Pancreas (tissue), 10 donors: ENCODE measurements around the gene PDCD11. TPM values are rescaled to one million over a fixed set of nuclear protein-coding genes. Genes with fewer than 3 reads are reported as not detected.
"Not testable (repeated sequence)": the region's sequence is repeated elsewhere in the genome, so short reads cannot be mapped to it uniquely, and the experiment has no call there.

Source experiments
- ATAC-seq, 4 donors: fragments of 200-7000 bp; cut with Tn5 transposase; one replicate each; pipeline versions ENCODE4 v1.8.0 to v1.9.1; 2020; ENCODE audit warnings: mild to moderate bottlenecking in 4 of 4, moderate library complexity in 4 of 4
- DNase-seq, 6 donors: peaks; one replicate each; pipeline ENCODE4 v3.0.0-alpha.2; 2020
- FAIRE-seq: peaks from 2 replicates; lab custom pipeline; 2012; peaks lifted over from hg19 to GRCh38; lab: Jason Lieb, UNC
- H3K27ac ChIP-seq, 4 donors: fragments of 200-600 bp; sonication (generic); 1 replicate in 3 of 4; 2 replicates in 1 of 4; pipeline versions ENCODE4 v1.5.0 to v1.8.0; 2020
- H3K27me3 ChIP-seq, 4 donors: fragments of 200-600 bp; one replicate each; pipeline ENCODE4 v1.8.0; 2021
- H3K36me3 ChIP-seq, 3 donors: fragments of 200-600 bp; sonication (generic) in 1 of 3; one replicate each; pipeline versions ENCODE4 v1.5.0 to v1.8.0; 2020 to 2021
- H3K4me1 ChIP-seq, 3 donors: fragments of 200-600 bp; one replicate each; pipeline ENCODE4 v1.8.0; 2021
- H3K4me3 ChIP-seq, 4 donors: fragments of 200-600 bp; sonication (generic) in 2 of 4; one replicate each; pipeline versions ENCODE4 v1.5.0 to v1.8.0; 2020 to 2021
- H3K9me3 ChIP-seq, 4 donors: fragments of 200-600 bp; one replicate each; pipeline ENCODE4 v1.8.0; 2021
- WGBS, 2 donors: extraction: QIAGEN DNeasy Blood & Tissue Kit; methylation state at CpG; one replicate each; pipeline ENCODE4 v1.1.7; 2013; 5-methylcytosine and 5-hydroxymethylcytosine counted together
- intact Hi-C, 3 donors: fragments of 100-400 bp; cut with DNase I; formaldehyde crosslinking; loops; one replicate each; pipeline versions ENCODE4 v1.11.1 to v1.14.2; 2022
- polyA plus RNA-seq, 2 donors: library from polyadenylated mRNA; stranded (reverse); fragments of 200-250 nt; gene quantifications; one replicate each; pipeline ENCODE4 v1.2.3, GENCODE V29; 2013
- total RNA-seq, 6 donors: library from RNA; stranded (reverse); fragmentation: NEBNext Ultra II Directional in 4 of 6; extraction: Animal tissue kit (Norgen Biotek cat#: 25700) in 4 of 6; gene quantifications; one replicate each; pipeline versions ENCODE4 v1.2.1 to v1.2.4, GENCODE V29; 2021 to 2023
- TF ChIP-seq, protein P1 (sequence below), 4 donors: fragments of 200-600 bp; sonication (generic) in 3 of 4; IDR thresholded peaks; one replicate each; pipeline versions ENCODE4 v1.5.0 to v1.8.0; 2021; ENCODE audit warnings: antibody characterized with exemption in 4 of 4
- donor health status: healthy with polysubstance abuse.
- donor health status: DM: no; HTN: no; CAD: no; lungs with moderate emphysema.
- donor health status: DM: no; HTN: no; CAD: no.
- donor health status: control.
- donor health status: control.
- donor health status: Bipolar disorder and iron deficiency.
- donor health status: DM: yes; HTN: yes; CAD: no.
- donor health status: DM: no; HTN: no; CAD: no.
- donor health status: DM: no; HTN: no; CAD: no.
- donor health status: DM: yes; HTN: yes; CAD: no.

Gene PDCD11
- total and polyA plus RNA-seq, 8 donors, result 11.3 to 27.4 (median 16.2) TPM

DNA sequence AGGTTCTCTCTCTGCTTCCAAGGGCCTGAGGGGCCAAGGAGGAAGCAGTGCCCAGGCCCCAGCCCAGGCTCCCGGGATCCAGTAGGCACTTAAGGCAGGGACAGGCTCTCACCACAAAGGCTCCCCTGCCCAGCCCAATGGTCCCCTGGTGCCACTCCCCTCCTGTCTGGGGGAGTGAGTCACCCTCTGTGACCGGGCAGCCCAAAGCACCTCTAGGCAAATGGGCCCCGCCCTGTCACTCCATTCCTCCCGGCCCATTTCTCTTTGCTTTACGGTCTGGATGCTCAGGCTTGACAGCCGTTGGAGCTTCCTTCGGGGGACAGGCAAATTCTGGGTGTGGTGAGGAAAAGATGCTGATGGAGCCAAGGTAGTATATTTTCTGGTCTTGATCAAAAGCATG is 82.7 kb downstream of the PDCD11 start, which contains the start of gene CALHM3:
CALHM3 (minus strand) TSS at position 106 of the 400 bp plus-strand sequence. CDS start 208 bp downstream, outside the sequence.
- DNase-seq (no peak), ATAC-seq (no peak), FAIRE-seq (no peak)
- Histone ChIP-seq H3K27me3 (no peaks in the 10 kb centered on the region), H3K27ac (no peak within 1 kb of the TSS), H3K4me1 (peaks cover 0 to 3% (median 0%) of the 10 kb centered on the region in 3 donors), H3K4me3 (no peak within 1 kb of the TSS), H3K36me3 (no peaks in the 10 kb centered on the region), H3K9me3 (no peaks in the 10 kb centered on the region)
- intact Hi-C loops, result loop anchor here in 2 of 3 donors (5.0 kb wide), 2 partner anchors 47 to 67 kb away; no protein-coding TSS in a partner anchor
- 81 to 86% methylated on average over 7 of the region's 7 CpGs for WGBS, 2 donors
- TF ChIP-seq, protein P1, sequence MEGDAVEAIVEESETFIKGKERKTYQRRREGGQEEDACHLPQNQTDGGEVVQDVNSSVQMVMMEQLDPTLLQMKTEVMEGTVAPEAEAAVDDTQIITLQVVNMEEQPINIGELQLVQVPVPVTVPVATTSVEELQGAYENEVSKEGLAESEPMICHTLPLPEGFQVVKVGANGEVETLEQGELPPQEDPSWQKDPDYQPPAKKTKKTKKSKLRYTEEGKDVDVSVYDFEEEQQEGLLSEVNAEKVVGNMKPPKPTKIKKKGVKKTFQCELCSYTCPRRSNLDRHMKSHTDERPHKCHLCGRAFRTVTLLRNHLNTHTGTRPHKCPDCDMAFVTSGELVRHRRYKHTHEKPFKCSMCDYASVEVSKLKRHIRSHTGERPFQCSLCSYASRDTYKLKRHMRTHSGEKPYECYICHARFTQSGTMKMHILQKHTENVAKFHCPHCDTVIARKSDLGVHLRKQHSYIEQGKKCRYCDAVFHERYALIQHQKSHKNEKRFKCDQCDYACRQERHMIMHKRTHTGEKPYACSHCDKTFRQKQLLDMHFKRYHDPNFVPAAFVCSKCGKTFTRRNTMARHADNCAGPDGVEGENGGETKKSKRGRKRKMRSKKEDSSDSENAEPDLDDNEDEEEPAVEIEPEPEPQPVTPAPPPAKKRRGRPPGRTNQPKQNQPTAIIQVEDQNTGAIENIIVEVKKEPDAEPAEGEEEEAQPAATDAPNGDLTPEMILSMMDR (IDR thresholded peaks at IDR 0.05), result no peak

DNA sequence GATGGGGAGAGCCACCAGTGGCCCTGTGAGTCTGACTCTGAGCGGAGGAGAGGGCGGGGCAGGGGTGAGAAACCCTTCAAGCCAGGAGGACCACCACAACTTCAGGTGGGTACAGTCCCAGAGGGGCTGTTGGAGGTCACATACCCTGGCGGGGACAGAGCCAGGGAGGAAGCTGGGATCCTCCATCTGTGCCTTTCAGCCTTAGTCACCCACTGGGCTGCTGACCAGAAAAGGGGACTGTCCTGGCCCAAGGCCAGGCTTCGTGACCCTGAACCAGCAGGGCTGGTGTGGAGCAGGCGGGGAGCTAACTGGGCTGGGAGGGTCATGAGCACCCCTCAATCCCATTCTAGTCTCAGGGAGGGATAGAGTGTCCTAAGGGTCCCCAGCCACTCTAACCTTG is 84.1 kb downstream of the PDCD11 start:
- peak; percentile 68 to 79 (median 74) for ATAC-seq
- Histone ChIP-seq H3K4me3 (no peak overlapping the region), H3K9me3 (no peaks in the 10 kb centered on the region), H3K36me3 (no peaks in the 10 kb centered on the region), H3K27me3 (no peaks in the 10 kb centered on the region), H3K27ac (no peak overlapping the region), H3K4me1 (peaks cover 0 to 3% (median 0%) of the 10 kb centered on the region in 3 donors)
- intact Hi-C loops, result loop anchor here in 1 of 3 donors (5.0 kb wide), 1 partner anchor 63 kb away; no protein-coding TSS in a partner anchor
- TF ChIP-seq, protein P1 (IDR thresholded peaks at IDR 0.05), result no peak
- WGBS, 2 donors, result 48 to 54% methylated on average over 5 of the region's 5 CpGs
- peak in 4 of 6 donors; percentile 37 to 80 (median 75) for DNase-seq
- no peak for FAIRE-seq

DNA sequence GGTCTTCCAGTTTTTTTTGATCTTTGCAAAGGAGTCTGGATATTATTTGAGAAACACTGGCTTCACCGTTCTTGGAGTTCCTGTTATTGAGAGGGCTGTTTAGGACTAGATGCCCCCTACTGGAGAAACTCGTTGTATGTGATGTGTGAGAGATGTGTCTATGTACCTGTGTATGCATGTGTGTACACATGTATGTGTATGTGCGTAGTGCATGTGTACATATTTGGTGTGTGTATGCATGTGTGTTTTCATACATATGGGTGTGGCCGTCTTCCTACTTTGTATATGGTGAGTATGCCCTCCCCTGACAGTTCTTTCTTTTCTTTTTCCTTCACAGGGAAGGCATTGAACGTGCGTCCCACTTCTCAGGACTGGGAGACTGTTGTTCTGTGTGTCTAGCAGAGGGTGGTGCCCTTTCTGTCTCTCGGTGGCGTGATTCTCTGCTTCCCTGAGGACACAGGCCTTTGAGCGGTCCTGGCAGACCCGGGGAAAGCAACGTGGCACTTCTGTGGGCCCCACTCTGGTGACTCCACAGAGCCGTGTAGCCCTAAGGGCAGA is 85.6 kb downstream of the PDCD11 start:
- H3K36me3 ChIP-seq, result no peaks in the 10 kb centered on the region
- ATAC-seq (peak; percentile 48 to 73 (median 68)), FAIRE-seq (no peak), DNase-seq (no peak)
- peaks cover 0 to 3% (median 0%) of the 10 kb centered on the region in 3 donors for H3K4me1 ChIP-seq
- WGBS, 2 donors, result 58 to 65% methylated on average over 12 of the region's 12 CpGs
- TF ChIP-seq, protein P1 (IDR thresholded peaks at IDR 0.05), result peak in 3 of 4 donors; percentile 24 to 45 (median 36)
- intact Hi-C loops, result loop anchor here in 1 of 3 donors (5.0 kb wide), 1 partner anchor 65 kb away; no protein-coding TSS in a partner anchor
- H3K9me3 ChIP-seq, result no peaks in the 10 kb centered on the region
- H3K27me3 ChIP-seq, result no peaks in the 10 kb centered on the region
- H3K4me3 ChIP-seq, result no peak overlapping the region
- H3K27ac ChIP-seq, result no peak overlapping the region

DNA sequence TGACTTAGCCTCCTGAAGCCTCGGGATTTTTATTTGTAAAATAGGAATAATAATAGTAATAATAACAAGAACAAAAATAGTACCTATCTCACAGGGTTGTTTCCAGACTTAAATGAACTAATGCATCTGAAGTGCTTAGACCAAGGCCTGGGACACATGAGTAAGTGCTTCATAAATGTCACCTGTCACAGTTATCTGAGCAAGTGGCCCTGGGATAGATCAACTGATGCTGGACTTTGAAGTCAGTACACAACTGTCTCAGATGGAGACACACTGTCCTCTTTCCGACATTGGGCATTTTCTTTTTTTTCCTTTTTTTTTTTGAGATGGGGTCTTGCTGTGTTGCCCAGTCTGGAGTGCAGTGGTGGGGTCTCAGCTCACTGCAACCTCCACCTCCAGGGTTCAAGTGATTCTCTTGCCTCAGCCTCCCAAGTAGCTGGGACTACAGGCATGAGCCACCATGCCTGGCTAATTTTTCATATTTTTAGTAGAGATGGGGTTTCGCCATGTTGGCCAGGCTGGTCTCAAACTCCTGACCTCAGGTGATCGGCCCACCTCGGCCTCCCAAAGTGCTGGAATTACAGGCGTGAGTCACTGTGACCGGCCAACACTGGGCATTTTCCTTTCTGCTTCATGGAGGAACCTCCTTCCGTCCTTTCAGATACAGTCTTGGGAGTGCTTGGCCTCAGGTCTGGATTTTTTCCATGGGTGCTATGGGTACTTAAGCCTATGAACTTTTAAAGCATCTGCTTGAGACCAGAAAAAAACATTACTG is 90.4 kb downstream of the PDCD11 start:
- DNase-seq, ATAC-seq, H3K4me1 ChIP-seq, H3K4me3 ChIP-seq, FAIRE-seq, H3K36me3 ChIP-seq, H3K9me3 ChIP-seq, H3K27ac ChIP-seq, H3K27me3 ChIP-seq, intact Hi-C loops: not testable (repeated sequence)
- 74 to 79% methylated on average over 8 of the region's 8 CpGs for WGBS, 2 donors

DNA sequence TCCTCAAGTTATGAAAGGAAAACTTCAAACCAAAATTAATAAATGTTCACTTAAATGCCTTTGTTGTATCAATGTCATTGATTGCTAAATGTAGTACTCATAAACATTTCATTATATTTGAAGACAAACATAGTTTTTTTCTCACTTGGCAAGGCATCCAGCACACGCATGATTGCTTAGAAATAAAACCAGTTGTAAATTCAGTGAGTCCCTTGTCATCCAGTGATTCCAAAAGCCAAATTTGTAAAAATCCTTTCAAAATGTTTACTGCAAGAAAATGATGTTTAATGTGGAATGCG is 90.9 kb downstream of the PDCD11 start:
- WGBS, 2 donors, result 59 to 64% methylated on average over 2 of the region's 2 CpGs
- intact Hi-C loops, result no loop called here
- Histone ChIP-seq H3K27me3 (no peaks in the 10 kb centered on the region), H3K9me3 (no peaks in the 10 kb centered on the region), H3K4me3 (no peak overlapping the region), H3K4me1 (no peaks in the 10 kb centered on the region), H3K36me3 (no peaks in the 10 kb centered on the region), H3K27ac (no peak overlapping the region)
- no peak for DNase-seq
- no peak for ATAC-seq
- TF ChIP-seq, protein P1 (IDR thresholded peaks at IDR 0.05), result no peak
- no peak for FAIRE-seq
